K562 (cell line): Measurements from ENCODE around the gene IPO11. TPM values are rescaled to one million over a fixed set of nuclear protein-coding genes. Genes with fewer than 3 reads are reported as not detected.

Experiments used
- CEBPB ChIP-seq: fragments of 450-650 bp; IDR thresholded peaks from 2 replicates; pipeline ENCODE4 v1.6.1; 2016; ENCODE audit warnings: missing genetic modification characterization, missing compliant biosample characterization
- CEBPG ChIP-seq, 3 experiments: fragments of 200-800 bp in 1 of 3; sonication (Bioruptor generic) in 1 of 3; sonication (generic) in 1 of 3; formaldehyde crosslinking in 1 of 3; IDR thresholded peaks in 2 of 3; conservative IDR thresholded peaks in 1 of 3; 2 replicates each; pipeline versions ENCODE4 v1.6.1 to v1.8.0; 2016 to 2022; ENCODE audit warnings: missing compliant biosample characterization in 2 of 3, missing genetic modification characterization in 2 of 3, mild to moderate bottlenecking in 1 of 3, missing genetic modification reagents in 1 of 3
- HDAC8 ChIP-seq: fragments of 450-650 bp; IDR thresholded peaks from 2 replicates; pipeline ENCODE4 v1.6.1; 2016; ENCODE audit warnings: mild to moderate bottlenecking, missing genetic modification characterization, moderate library complexity, missing compliant biosample characterization
- MAZ ChIP-seq, 2 experiments: fragments of 450-650 bp in 1 of 2; sonication (generic) in 1 of 2; formaldehyde crosslinking; IDR thresholded peaks in 1 of 2; conservative IDR thresholded peaks in 1 of 2; 2 replicates each; pipeline versions ENCODE4 v1.4.0 to v1.5.0; 2020; ENCODE audit warnings: mild to moderate bottlenecking in 1 of 2, missing genetic modification reagents in 1 of 2
- MYBL2 ChIP-seq, 2 experiments: fragments of 450-650 bp in 1 of 2; sonication (generic) in 1 of 2; formaldehyde crosslinking in 1 of 2; IDR thresholded peaks; 2 replicates each; pipeline versions ENCODE4 v1.6.1 to v1.8.1; 2017 to 2022; ENCODE audit warnings: borderline replicate concordance in 1 of 2, inconsistent platforms in 1 of 2, low read depth in 1 of 2, mild to moderate bottlenecking in 1 of 2, missing genetic modification reagents in 1 of 2, moderate library complexity in 1 of 2
- NFATC3 ChIP-seq: fragments of 450-650 bp; IDR thresholded peaks from 2 replicates; pipeline ENCODE4 v1.6.1; 2017; ENCODE audit warnings: mild to moderate bottlenecking
- PHB2 ChIP-seq: fragments of 450-650 bp; IDR thresholded peaks from 2 replicates; pipeline ENCODE4 v1.6.1; 2017; ENCODE audit warnings: low read depth
- SAFB ChIP-seq: fragments of 200-400 bp; formaldehyde crosslinking; IDR thresholded peaks from 2 replicates; pipeline ENCODE4 v1.6.1; 2017; ENCODE audit warnings: low read depth, low read length, borderline replicate concordance
- TEAD4 ChIP-seq, 2 experiments: sonication (generic) in 1 of 2; formaldehyde crosslinking in 1 of 2; IDR thresholded peaks; 2 replicates each; pipeline versions ENCODE4 v1.6.1 to v1.8.0; 2012 to 2022; ENCODE audit warnings: borderline replicate concordance in 1 of 2, inconsistent platforms in 1 of 2, low read length in 1 of 2, mild to moderate bottlenecking in 1 of 2, missing genetic modification reagents in 1 of 2
- WHSC1 ChIP-seq: IDR thresholded peaks from one replicate; pipeline ENCODE4 v1.6.1; 2012; ENCODE audit warnings: low read length, control low read depth, inconsistent platforms
- ZNF165 ChIP-seq: fragments of 250-450 bp; sonication (Bioruptor Pico); IDR thresholded peaks from 2 replicates; pipeline ENCODE4 v1.4.0; 2020; ENCODE audit warnings: borderline replicate concordance
- ZNF175 ChIP-seq: fragments of 200-800 bp; sonication (Bioruptor generic); IDR thresholded peaks from 2 replicates; pipeline ENCODE4 v1.6.1; 2016; ENCODE audit warnings: low read depth, mild to moderate bottlenecking, missing genetic modification characterization, missing compliant biosample characterization
- ZNF584 ChIP-seq: fragments of 200-800 bp; sonication (Bioruptor generic); IDR thresholded peaks from 2 replicates; pipeline ENCODE4 v1.6.1; 2016; ENCODE audit warnings: low read depth, mild to moderate bottlenecking, missing genetic modification characterization, missing compliant biosample characterization
- ZNF589 ChIP-seq: fragments of 200-800 bp; sonication (Bioruptor generic); IDR thresholded peaks from 2 replicates; pipeline ENCODE4 v1.6.1; 2016; ENCODE audit warnings: low read depth, missing genetic modification characterization, missing compliant biosample characterization
- polyA plus RNA-seq, 8 experiments: library from polyadenylated mRNA; depleted of rRNA in 4 of 8; stranded (reverse) in 5 of 8; unstranded in 3 of 8; fragments of >200 nt; fragmentation: Nextera tagmentation in 2 of 8; fragmentation: Illumina TruSeq in 1 of 8; extraction: Ambion mirVana in 2 of 8; extraction: Trizol in 1 of 8; gene quantifications; 2 replicates each; pipeline versions ENCODE4 v1.2.1 to v1.2.3, GENCODE V29; 2011 to 2014; ENCODE audit warnings: inconsistent platforms in 1 of 8, missing spikeins in 1 of 8
- total RNA-seq, 7 experiments: library from RNA; depleted of rRNA in 6 of 7; stranded (reverse); fragments of >200 nt in 6 of 7; fragmentation: Illumina TruSeq in 2 of 7; extraction: Trizol in 2 of 7; gene quantifications; 2 replicates each; pipeline versions ENCODE4 v1.2.1 to v1.2.3, GENCODE V29; 2011 to 2021; ENCODE audit warnings: low replicate concordance in 1 of 7
- TF ChIP-seq, protein P1 (sequence below): fragments of 200-800 bp; sonication (Bioruptor generic); IDR thresholded peaks from 2 replicates; pipeline ENCODE4 v1.6.1; 2016; ENCODE audit warnings: missing genetic modification characterization, missing compliant biosample characterization
- TF ChIP-seq, protein P2 (sequence below): fragments of 250-450 bp; sonication (Bioruptor Pico); IDR thresholded peaks from 2 replicates; pipeline ENCODE4 v1.5.0; 2021

The IPO11 gene
- total and polyA plus RNA-seq, 9 of the 15 experiments (the other 6 are each of a cell fraction or from before 2014, with no cell fraction given), result 38.7 to 96.0 (median 70.9) TPM

DNA sequence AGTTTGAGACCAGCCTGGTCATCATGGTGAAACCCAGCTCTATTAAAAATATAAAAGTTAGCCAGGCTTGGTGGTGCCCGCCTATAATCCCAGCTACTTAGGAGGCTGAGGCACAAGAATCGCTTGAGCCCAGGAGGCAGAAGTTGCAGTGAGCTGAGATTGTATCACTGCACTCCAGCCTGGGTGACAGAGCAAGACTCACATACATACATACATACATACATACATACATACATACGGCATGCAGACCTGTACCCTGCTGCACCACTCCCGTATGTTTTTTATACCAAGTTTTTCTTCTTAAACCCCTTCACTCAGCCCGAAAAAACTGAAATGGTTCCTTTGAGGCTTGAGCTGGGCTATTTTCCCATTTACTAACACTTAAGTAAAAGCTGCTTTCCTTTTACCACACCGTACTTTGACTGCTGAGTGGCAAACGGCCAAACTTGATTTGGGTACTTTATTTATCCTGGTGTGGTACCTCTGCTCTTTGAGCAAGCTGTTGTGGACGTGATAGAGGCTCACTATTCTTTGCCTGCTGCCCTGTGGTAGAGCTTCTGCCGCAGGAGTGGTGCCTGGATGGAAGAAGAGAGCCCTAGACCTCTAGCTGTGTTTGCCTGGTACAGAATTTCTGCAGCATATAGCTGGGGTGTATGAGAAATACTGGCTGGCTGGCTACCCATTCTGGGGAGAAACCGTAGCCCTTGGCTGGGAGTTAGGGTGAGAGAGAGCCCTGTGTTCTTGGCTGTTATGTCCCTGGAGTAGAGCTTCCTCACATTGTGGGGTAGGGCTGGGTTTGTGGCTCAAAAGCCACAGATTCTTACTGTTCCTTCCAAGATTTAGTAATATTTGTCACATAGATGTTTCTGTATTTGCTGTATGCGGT, 19.4 kb downstream of the IPO11 start (continued):
- TF ChIP-seq, protein P1, sequence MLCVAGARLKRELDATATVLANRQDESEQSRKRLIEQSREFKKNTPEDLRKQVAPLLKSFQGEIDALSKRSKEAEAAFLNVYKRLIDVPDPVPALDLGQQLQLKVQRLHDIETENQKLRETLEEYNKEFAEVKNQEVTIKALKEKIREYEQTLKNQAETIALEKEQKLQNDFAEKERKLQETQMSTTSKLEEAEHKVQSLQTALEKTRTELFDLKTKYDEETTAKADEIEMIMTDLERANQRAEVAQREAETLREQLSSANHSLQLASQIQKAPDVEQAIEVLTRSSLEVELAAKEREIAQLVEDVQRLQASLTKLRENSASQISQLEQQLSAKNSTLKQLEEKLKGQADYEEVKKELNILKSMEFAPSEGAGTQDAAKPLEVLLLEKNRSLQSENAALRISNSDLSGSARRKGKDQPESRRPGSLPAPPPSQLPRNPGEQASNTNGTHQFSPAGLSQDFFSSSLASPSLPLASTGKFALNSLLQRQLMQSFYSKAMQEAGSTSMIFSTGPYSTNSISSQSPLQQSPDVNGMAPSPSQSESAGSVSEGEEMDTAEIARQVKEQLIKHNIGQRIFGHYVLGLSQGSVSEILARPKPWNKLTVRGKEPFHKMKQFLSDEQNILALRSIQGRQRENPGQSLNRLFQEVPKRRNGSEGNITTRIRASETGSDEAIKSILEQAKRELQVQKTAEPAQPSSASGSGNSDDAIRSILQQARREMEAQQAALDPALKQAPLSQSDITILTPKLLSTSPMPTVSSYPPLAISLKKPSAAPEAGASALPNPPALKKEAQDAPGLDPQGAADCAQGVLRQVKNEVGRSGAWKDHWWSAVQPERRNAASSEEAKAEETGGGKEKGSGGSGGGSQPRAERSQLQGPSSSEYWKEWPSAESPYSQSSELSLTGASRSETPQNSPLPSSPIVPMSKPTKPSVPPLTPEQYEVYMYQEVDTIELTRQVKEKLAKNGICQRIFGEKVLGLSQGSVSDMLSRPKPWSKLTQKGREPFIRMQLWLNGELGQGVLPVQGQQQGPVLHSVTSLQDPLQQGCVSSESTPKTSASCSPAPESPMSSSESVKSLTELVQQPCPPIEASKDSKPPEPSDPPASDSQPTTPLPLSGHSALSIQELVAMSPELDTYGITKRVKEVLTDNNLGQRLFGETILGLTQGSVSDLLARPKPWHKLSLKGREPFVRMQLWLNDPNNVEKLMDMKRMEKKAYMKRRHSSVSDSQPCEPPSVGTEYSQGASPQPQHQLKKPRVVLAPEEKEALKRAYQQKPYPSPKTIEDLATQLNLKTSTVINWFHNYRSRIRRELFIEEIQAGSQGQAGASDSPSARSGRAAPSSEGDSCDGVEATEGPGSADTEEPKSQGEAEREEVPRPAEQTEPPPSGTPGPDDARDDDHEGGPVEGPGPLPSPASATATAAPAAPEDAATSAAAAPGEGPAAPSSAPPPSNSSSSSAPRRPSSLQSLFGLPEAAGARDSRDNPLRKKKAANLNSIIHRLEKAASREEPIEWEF (CRISPR knock-in tag), result 0 out of 2 replicates have a peak, but pooled peaks have one; percentile 43
- TF ChIP-seq ZNF589 (CRISPR knock-in tag) (peak; percentile 67), CEBPB (peak; percentile 33; the same call in 1 of the 2 replicates), ZNF584 (CRISPR knock-in tag) (0 out of 2 replicates have a peak, but pooled peaks have one; percentile 21), SAFB (no peak), MYBL2 (IDR thresholded peaks at IDR 0.05; ENCODE audit: low read depth) (no peak), MYBL2 (CRISPR knock-in tag; IDR thresholded peaks at IDR 0.05; ENCODE audit: borderline replicate concordance) (no peak), NFATC3 (0 out of 2 replicates have a peak, but pooled peaks have one; percentile 19), MAZ (CRISPR knock-in tag; conservative IDR thresholded peaks at IDR 0.05 in 1 of 2, IDR thresholded peaks at IDR 0.05 in 1 of 2) (0 out of 4 replicates have a peak, but pooled peaks of 1 of the 2 experiments have one; percentile 19), WHSC1 (peak; percentile 28), ZNF175 (CRISPR knock-in tag) (peak; percentile 59), ZNF165 (CRISPR knock-in tag) (0 out of 2 replicates have a peak, but pooled peaks have one; percentile 12), HDAC8 (tag) (peak; percentile 29; the same call in 1 of the 2 replicates), PHB2 (no peak), CEBPG (CRISPR knock-in tag; IDR thresholded peaks at IDR 0.05) (0 out of 2 replicates have a peak, but pooled peaks have one; percentile 13), CEBPG (tag; conservative IDR thresholded peaks at IDR 0.05 in 1 of 2, IDR thresholded peaks at IDR 0.05 in 1 of 2) (peak in 1 of 2 experiments; percentile 33; a peak in 1 of 4 replicates), TEAD4 (IDR thresholded peaks at IDR 0.05; ENCODE audit: low read length) (0 out of 2 replicates have a peak, but pooled peaks have one; percentile 3), TEAD4 (CRISPR knock-in tag; IDR thresholded peaks at IDR 0.05; ENCODE audit: borderline replicate concordance) (no peak)
- TF ChIP-seq, protein P2, sequence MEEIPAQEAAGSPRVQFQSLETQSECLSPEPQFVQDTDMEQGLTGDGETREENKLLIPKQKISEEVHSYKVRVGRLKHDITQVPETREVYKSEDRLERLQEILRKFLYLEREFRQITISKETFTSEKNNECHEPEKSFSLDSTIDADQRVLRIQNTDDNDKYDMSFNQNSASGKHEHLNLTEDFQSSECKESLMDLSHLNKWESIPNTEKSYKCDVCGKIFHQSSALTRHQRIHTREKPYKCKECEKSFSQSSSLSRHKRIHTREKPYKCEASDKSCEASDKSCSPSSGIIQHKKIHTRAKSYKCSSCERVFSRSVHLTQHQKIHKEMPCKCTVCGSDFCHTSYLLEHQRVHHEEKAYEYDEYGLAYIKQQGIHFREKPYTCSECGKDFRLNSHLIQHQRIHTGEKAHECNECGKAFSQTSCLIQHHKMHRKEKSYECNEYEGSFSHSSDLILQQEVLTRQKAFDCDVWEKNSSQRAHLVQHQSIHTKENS (CRISPR knock-in tag), result no peak
